ENCODE results near the gene YDJC. TPM values are rescaled to one million over a fixed set of nuclear protein-coding genes. Genes with fewer than 3 reads are reported as not detected.
A peak's percentile ranks its signal among the peaks of the same experiment; 100 is the strongest.
"Not testable (repeated sequence)": the region's sequence is repeated elsewhere in the genome, so short reads cannot be mapped to it uniquely, and the experiment has no call there.

YDJC gene
- total RNA-seq, 1 donor from 2014 or later: 5.9 TPM

GRCh38 chr22:21617337-21617736 is 12.5 kb downstream of the YDJC start:
- intact Hi-C loops (cut with DNase I); DNase-seq (ENCODE audit: low spot score): not testable (repeated sequence)

GRCh38 chr22:21615731-21616130 is 14.1 kb downstream of the YDJC start:
- no peak for DNase-seq (ENCODE audit: low spot score)
- intact Hi-C loops (cut with DNase I): no loop called here

GRCh38 chr22:21613553-21614233 is 16.1 kb downstream of the YDJC start:
- DNase-seq (ENCODE audit: low spot score): no peak
- intact Hi-C loops (cut with DNase I): no loop called here

GRCh38 chr22:21612858-21613257 is 17.0 kb downstream of the YDJC start:
- intact Hi-C loops (cut with DNase I): no loop called here
- no peak for DNase-seq (ENCODE audit: low spot score)

GRCh38 chr22:21611210-21611977 is 18.4 kb downstream of the YDJC start:
- intact Hi-C loops (cut with DNase I): no loop called here
- no peak for DNase-seq (ENCODE audit: low spot score)

- intact Hi-C loops (cut with DNase I); DNase-seq (ENCODE audit: low spot score): not testable (repeated sequence)
Measured at GRCh38 chr22:21609556-21610157, 20.2 kb downstream of the YDJC start.

- intact Hi-C loops (cut with DNase I): no loop called here
- no peak for DNase-seq (ENCODE audit: low spot score)
Measured at GRCh38 chr22:21606775-21607174, 23.0 kb downstream of the YDJC start.

GRCh38 chr22:21605887-21606564 is 23.8 kb downstream of the YDJC start:
- DNase-seq (ENCODE audit: low spot score): no peak
- intact Hi-C loops (cut with DNase I): no loop called here

- no peak for DNase-seq (ENCODE audit: low spot score)
- intact Hi-C loops (cut with DNase I): no loop called here
Measured at GRCh38 chr22:21603973-21604372, 25.8 kb downstream of the YDJC start.

- DNase-seq (ENCODE audit: low spot score): no peak
- intact Hi-C loops (cut with DNase I): no loop called here
Measured at GRCh38 chr22:21602579-21602978, 27.2 kb downstream of the YDJC start.

- DNase-seq (ENCODE audit: low spot score): no peak
- intact Hi-C loops (cut with DNase I): no loop called here
Measured at GRCh38 chr22:21599053-21599893, 30.5 kb downstream of the YDJC start.

- intact Hi-C loops (cut with DNase I): no loop called here
Measured at GRCh38 chr22:21598302-21598701, 31.5 kb downstream of the YDJC start.

GRCh38 chr22:21596356-21597135 is 33.3 kb downstream of the YDJC start:
- DNase-seq (ENCODE audit: low spot score); intact Hi-C loops (cut with DNase I): not testable (repeated sequence)

More at GRCh38 chr22:21598302-21598701, 31.5 kb downstream of the YDJC start:
- no peak for DNase-seq (ENCODE audit: low spot score)

- no peak for DNase-seq (ENCODE audit: low spot score)
- intact Hi-C loops (cut with DNase I): loop anchor here (5.0 kb wide), 1 partner anchor 32 kb away; no protein-coding TSS in a partner anchor
Measured at GRCh38 chr22:21594865-21595452, 34.9 kb downstream of the YDJC start.

GRCh38 chr22:21593406-21594232 is 36.2 kb downstream of the YDJC start:
- intact Hi-C loops (cut with DNase I): loop anchor here (5.0 kb wide), 1 partner anchor 34 kb away; no protein-coding TSS in a partner anchor
- DNase-seq (ENCODE audit: low spot score): peak; percentile 79

- no peak for DNase-seq (ENCODE audit: low spot score)
- intact Hi-C loops (cut with DNase I): loop anchor here (5.0 kb wide), 1 partner anchor 35 kb away; no protein-coding TSS in a partner anchor
Measured at GRCh38 chr22:21592422-21592821, 37.4 kb downstream of the YDJC start.

GRCh38 chr22:21591695-21592094 is 38.1 kb downstream of the YDJC start:
- no peak for DNase-seq (ENCODE audit: low spot score)
- intact Hi-C loops (cut with DNase I): loop anchor here (5.0 kb wide), 1 partner anchor 36 kb away; no protein-coding TSS in a partner anchor

Data from cardiac septum (tissue), 1 donor.